HCT116 (cell line): Measurements from ENCODE around the gene ACSL5. TPM values are rescaled to one million over a fixed set of nuclear protein-coding genes. Genes with fewer than 3 reads are reported as not detected.

Source experiments
- total RNA-seq: library from RNA; stranded (reverse); gene quantifications from one replicate; pipeline ENCODE4 v1.2.1, GENCODE V29; 2021; ENCODE audit not compliant: unreplicated experiment

Gene ACSL5
- total RNA-seq, 1 experiment from 2014 or later, result 195 TPM

Other genes with a start within 250 kb of the ACSL5 start
- gene GPAM, start 190.4 kb upstream of the ACSL5 start, total RNA-seq, result 19.3 TPM
- gene TECTB, start 90.7 kb upstream of the ACSL5 start, total RNA-seq, result 0.07 TPM
- 88.5 TPM for gene ZDHHC6, start 72.8 kb downstream of the ACSL5 start, total RNA-seq
- 80.7 TPM for gene VTI1A, start 73.1 kb downstream of the ACSL5 start, total RNA-seq